HG03521 (cell line): ENCODE results near the gene TMEM132D.

ENCODE experiments used
- ATAC-seq: cut with Tn5 transposase; IDR thresholded peaks from one replicate; pipeline ENCODE4 v1.9.1; 2021; ENCODE audit warnings: mild to moderate bottlenecking, moderate library complexity; ENCODE audit not compliant: unreplicated experiment

TMEM132D gene

DNA sequence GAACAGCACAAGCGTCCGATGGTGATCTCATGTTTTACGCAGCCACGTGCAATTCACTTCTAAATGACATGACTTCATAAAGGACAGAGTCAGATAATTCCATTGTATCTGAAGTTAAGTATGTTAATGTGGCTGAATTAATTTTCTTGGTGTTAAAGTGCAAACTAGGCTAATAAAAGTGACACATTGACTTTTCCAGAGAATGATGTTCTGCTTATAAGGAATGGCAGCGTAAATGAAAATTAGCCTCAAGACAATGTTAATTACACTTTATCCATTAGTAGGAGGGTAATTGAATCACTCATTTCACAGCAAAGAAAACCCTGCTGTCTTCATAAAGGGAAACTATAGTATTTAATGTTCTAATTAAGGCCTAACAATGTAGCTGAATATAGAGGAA is 624.1 kb downstream of the TMEM132D start:
- no peak for ATAC-seq

DNA sequence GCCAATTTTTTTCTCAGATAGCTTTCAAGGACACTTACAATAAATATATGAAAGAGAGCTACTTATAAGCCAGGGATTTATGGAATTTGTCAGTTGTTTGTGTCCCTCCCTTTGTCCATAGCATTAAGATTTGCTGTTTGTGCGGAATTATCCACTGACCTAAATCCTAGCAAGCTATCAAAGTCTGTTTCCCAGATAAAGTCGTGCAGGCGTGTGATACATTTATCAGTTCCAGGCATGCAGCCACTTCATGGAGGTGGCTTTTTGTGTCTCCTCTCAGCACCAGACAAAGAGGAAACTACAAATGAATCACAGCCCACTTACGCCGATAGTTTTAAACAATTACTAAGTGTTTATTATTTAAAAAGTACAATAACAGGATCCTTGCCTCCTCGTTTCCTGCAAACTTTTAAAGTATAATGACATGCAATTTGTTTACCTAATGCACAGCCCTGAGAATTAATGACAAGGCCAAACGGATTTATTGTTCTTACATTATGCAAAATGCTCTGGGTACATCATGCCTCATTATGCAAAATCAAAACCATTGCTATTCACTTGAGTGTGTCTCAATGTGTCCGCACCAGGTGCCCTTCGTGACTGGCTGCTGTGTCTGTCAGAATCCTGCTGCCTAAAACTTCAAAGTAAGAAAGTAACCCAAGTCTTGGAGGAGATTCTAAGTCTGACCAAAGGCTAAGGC is 627.3 kb downstream of the TMEM132D start:
- no peak for ATAC-seq

- no peak for ATAC-seq
These were observed 633.9 kb downstream of the TMEM132D start for GRCh38 chr12:129269756-129270495.

- no peak for ATAC-seq
These were observed 645.0 kb downstream of the TMEM132D start for GRCh38 chr12:129258781-129259318.

DNA sequence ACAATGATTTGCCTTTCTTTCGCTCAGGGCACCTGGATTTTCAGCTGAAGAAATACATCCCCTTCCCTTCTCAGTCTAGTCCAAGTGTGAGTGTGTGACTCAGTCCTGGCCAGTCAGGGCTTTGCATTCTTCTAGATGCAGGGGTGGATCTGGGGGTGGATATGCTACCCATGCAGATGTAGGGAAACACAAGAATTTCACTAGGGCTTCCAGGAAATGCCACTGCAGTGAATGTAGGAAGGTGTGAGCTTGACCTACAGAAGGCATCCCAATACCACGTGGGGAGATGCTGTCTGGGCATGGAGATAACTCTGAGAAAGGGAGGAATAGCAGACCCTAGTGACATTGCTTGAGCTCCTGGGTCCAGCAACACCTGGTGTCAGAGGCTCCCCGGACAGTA is 646.3 kb downstream of the TMEM132D start:
- ATAC-seq, result no peak

- ATAC-seq, result no peak
These were observed 657.2 kb downstream of the TMEM132D start for GRCh38 chr12:129246630-129247029.

DNA sequence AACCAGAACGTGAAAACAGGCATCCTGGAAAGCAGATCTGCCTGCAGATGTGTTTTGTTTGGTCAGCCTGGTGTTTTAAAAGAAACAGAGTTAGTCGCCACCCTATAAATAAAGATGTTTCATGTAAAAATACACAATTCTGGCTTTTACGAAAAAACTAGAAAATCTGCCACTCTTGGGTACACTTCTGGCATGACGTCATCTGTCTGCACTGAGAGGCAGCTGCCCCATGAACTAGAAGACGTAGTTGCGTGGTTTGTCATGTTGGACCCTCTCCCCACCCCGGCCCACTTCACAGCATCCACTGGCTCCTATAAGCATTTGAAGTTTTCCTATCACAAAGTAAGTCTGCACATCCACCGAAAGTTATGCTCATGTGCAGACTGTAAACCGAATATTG is 658.1 kb downstream of the TMEM132D start:
- ATAC-seq, result no peak

GRCh38 chr12:129241852-129242251 is 662.0 kb downstream of the TMEM132D start:
- ATAC-seq, result no peak

DNA sequence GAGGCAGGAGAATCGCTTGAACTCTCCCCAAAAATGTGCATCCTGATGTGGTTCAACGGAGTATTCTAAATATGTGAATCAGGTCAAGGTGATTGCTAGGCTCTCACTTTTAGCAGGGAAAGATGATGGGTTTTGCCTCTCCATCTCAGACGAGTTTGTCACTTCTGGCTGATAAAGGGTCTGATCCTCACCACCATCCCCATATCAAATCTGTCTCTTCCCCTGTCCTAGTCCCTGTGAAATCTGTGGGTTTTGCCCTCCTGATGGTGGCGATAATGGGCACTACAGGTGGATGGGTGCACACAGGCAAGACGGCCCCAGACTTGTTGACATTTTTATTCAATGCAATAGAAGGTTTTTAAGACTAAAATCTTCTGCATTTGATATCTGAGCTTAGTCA is 665.9 kb downstream of the TMEM132D start:
- no peak for ATAC-seq

DNA sequence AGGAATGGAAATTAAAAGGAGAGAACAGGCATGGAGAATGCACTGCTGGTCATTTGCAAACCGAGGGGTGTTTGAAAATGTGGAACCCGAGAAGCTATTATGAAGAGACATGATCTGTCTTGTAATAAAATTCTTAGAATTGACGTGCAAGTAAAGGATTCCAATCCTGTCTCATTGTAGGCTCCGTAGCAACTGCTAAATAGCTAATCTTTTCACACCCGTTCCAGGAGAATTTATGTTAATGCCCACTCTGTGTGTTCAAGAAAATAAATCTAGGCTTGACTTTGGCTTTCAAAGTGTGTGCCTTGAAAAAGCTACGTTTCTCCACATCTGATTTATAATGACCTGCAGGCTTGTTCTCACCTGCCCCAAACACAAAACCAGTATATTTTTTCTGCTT is 669.6 kb downstream of the TMEM132D start:
- no peak for ATAC-seq

GRCh38 chr12:129231491-129231890 is 672.3 kb downstream of the TMEM132D start:
- ATAC-seq, result no peak

GRCh38 chr12:129230995-129231394 is 672.8 kb downstream of the TMEM132D start:
- ATAC-seq, result no peak

DNA sequence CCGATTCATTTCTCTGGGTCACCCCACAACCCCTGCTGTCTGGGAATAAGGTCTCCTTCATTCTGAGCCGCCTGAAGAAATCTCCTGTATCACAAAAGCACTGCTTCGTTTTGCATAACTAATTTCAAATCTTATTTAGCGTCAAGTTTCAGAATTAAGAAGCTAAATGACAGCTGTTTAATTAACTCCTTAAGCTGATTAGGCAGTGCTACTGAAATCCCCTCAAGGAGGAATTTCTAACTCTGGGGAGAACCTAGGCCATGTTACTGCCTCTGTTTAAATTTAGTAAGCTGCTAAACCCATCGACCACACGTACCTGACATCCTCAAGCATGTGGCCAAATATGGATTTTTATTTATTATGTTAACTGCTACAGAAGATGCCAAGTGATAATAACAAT is 677.0 kb downstream of the TMEM132D start:
- no peak for ATAC-seq

GRCh38 chr12:129226005-129226404 is 677.8 kb downstream of the TMEM132D start:
- no peak for ATAC-seq

- no peak for ATAC-seq
These were observed 688.3 kb downstream of the TMEM132D start for GRCh38 chr12:129215556-129215955.

DNA sequence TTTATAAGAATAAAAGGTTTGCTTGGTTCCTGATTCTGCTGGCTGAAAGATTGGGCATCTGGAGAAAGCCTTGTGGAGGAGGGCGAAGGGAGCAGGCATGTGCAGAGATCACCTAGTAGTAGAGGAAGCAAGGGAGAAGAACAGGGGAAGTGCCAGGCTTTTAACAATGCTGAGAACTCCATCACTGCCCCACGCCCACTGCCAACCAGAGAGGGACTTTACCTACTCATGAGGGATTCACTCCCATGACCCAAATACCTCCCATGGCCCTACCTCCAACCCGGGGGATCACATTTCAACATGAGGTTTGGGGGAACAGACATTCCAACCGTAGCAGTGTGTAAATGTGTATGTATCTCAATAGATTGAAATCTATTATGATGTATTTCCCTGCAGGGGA is 690.3 kb downstream of the TMEM132D start:
- ATAC-seq, result no peak

DNA sequence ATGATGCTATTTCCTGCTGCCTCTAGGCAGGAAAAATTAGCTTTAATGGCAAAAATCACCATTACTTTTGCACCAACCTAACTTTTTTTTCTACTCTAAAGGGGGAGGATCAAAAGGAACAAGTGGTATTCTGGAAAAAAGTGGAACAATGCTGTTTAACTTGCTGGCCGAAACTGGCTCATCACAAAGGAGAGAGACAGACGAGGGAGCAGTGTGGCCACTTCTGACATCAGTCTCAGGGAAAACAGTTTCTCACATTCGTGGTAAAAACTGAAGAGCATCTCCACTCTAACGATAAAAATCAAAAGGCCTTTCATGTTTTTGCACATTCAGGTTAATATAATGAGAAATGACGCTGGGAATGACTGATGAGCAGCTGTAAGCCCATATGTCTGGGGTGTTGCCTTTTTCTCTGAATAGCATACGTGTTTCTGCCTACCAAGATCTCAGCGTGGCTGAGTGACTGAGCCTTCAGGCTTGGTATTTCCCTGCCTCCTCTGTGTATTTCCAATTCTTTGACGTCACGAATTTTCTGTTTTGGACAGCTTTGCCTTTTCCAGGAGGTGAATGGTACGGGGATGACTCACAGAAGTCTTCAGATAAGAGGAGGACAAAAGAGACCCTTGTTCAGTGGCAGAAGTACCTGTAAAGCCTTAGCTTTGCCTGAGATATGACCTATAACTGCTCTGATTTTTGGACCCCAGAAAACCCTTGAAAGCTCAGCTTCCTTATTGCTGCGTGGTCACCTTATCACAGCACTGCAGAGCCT is 691.8 kb downstream of the TMEM132D start:
- no peak for ATAC-seq

- ATAC-seq, result no peak
These were observed 695.3 kb downstream of the TMEM132D start for GRCh38 chr12:129208566-129208965.

DNA sequence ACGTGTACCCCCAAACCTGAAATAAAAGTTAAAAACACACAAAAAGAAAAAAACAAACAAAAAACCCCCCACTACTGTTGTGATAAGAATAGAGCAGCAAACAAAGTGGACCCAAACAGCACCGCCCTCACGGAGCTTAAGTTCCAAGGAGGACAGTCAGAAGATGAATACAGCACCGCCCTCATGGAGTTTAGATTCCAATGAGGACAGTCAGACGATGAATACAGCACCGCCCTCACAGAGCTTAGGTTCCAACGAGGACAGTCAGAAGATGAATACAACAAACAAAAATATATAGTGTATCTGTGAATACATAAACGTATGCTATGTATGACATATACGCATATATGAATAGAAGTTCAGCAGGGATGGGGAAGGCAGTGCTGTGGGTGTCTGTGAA is 696.7 kb downstream of the TMEM132D start:
- no peak for ATAC-seq

GRCh38 chr12:129203456-129203855 is 700.4 kb downstream of the TMEM132D start:
- no peak for ATAC-seq

DNA sequence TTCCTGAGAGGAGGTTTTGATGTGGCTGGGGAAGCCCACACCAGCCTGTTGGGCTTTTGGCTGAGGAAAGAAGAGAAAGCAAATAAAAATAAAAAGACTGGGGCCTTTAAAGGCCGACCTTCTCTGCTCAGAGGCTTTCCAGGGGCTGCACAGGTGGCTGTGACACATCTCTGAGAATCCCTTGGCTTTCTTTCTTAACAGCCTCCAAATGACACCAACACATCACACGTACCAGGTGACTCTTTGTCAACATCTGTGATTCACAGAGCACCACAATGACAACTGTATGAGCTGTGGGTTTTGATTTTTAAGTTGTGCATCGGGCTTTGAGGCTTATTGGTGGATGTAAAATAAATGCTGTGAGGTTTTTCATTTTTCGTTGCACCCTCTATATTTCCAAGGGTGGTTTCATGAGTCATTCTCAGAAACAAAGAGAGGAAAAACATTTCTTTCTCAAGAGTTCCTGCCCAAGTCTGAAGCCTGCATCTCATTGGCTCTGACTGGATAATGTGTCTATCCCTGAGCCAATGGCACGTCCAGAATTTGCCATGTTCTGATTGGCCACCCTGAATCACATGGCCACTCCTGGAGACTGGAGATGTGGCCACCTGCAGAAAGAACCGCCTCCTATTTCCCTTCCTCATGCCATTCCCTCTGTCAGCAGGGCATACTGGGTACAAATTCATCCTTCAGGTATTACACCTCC is 701.6 kb downstream of the TMEM132D start:
- ATAC-seq, result no peak
